Left ventricle myocardium inferior (tissue), 1 donor: ENCODE measurements around the gene UBE3B. TPM values are rescaled to one million over a fixed set of nuclear protein-coding genes. Genes with fewer than 3 reads are reported as not detected.

Experiments used
- DNase-seq: peaks from one replicate; pipeline ENCODE4 v3.0.0-alpha.2; 2020
- H3K27ac ChIP-seq: fragments of 200-600 bp; replicated peaks from 2 replicates; pipeline ENCODE4 v1.8.0; 2021
- H3K27me3 ChIP-seq: fragments of 200-600 bp; 2 replicates; pipeline ENCODE4 v1.8.0; 2021; ENCODE audit warnings: low read depth
- H3K36me3 ChIP-seq: fragments of 200-600 bp; 2 replicates; pipeline ENCODE4 v1.8.0; 2021
- H3K4me1 ChIP-seq: fragments of 200-600 bp; 2 replicates; pipeline ENCODE4 v1.8.0; 2021
- H3K4me3 ChIP-seq: fragments of 200-600 bp; 2 replicates; pipeline ENCODE4 v1.8.0; 2021; ENCODE audit warnings: mild to moderate bottlenecking, moderate library complexity
- H3K9me3 ChIP-seq: fragments of 200-600 bp; replicated peaks from 2 replicates; pipeline ENCODE4 v1.8.0; 2021
- intact Hi-C: fragments of 100-400 bp; cut with micrococcal nuclease; formaldehyde crosslinking; loops from one replicate; pipeline ENCODE4 v1.11.0; 2022
- total RNA-seq: library from RNA; stranded (reverse); fragmentation: NEBNext Ultra II Directional; extraction: Animal tissue kit (Norgen Biotek cat#: 25700); gene quantifications from one replicate; pipeline ENCODE4 v1.2.1, GENCODE V29; 2021
- TF ChIP-seq, protein P1 (sequence below): fragments of 200-600 bp; IDR thresholded peaks from 2 replicates; pipeline ENCODE4 v1.8.0; 2021; ENCODE audit warnings: antibody characterized with exemption, mild to moderate bottlenecking, borderline replicate concordance
- donor health status: DM: no; HTN: yes; CAD: no; lungs with severe emphysema.

Gene UBE3B
- total RNA-seq, 1 donor from 2014 or later, result 56.0 TPM

DNA sequence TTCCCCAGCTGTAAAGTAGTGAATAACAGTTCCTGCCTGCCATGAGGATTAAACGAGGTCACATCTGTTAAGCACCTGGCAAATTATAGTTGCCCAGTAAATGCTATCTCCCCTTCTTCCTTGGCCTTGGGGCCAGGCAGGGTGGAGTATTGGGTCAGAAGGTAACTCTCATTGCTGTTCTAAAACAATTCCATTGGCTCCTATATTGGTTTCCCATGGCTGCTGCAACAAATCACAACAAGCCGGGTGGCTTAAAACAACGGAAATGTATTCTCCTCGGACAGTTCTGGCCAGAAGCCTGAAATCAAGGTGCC is 63.9 kb downstream of the UBE3B start:
- no peak for DNase-seq

GRCh38 chr12:109542014-109542413 is 64.6 kb downstream of the UBE3B start:
- intact Hi-C loops, result no loop called here
- H3K27me3 ChIP-seq, result peaks cover 5% of the 10 kb centered on the region
- no peak overlapping the region for H3K27ac ChIP-seq
- H3K4me3 ChIP-seq, result no peak overlapping the region
- peaks cover 6% of the 10 kb centered on the region for H3K36me3 ChIP-seq
- peaks cover 11% of the 10 kb centered on the region for H3K4me1 ChIP-seq
- TF ChIP-seq, protein P1, sequence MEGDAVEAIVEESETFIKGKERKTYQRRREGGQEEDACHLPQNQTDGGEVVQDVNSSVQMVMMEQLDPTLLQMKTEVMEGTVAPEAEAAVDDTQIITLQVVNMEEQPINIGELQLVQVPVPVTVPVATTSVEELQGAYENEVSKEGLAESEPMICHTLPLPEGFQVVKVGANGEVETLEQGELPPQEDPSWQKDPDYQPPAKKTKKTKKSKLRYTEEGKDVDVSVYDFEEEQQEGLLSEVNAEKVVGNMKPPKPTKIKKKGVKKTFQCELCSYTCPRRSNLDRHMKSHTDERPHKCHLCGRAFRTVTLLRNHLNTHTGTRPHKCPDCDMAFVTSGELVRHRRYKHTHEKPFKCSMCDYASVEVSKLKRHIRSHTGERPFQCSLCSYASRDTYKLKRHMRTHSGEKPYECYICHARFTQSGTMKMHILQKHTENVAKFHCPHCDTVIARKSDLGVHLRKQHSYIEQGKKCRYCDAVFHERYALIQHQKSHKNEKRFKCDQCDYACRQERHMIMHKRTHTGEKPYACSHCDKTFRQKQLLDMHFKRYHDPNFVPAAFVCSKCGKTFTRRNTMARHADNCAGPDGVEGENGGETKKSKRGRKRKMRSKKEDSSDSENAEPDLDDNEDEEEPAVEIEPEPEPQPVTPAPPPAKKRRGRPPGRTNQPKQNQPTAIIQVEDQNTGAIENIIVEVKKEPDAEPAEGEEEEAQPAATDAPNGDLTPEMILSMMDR, result no peak
- DNase-seq, result no peak
- no peaks in the 10 kb centered on the region for H3K9me3 ChIP-seq

More for the DNA sequence above, 63.9 kb downstream of the UBE3B start:
- H3K4me3 ChIP-seq, result no peak overlapping the region
- H3K4me1 ChIP-seq, result peaks cover 11% of the 10 kb centered on the region
- TF ChIP-seq, protein P1, result no peak
- H3K27ac ChIP-seq, result no peak overlapping the region
- H3K27me3 ChIP-seq, result peaks cover 2% of the 10 kb centered on the region
- intact Hi-C loops, result no loop called here
- H3K36me3 ChIP-seq, result peaks cover 7% of the 10 kb centered on the region
- H3K9me3 ChIP-seq, result no peaks in the 10 kb centered on the region

DNA sequence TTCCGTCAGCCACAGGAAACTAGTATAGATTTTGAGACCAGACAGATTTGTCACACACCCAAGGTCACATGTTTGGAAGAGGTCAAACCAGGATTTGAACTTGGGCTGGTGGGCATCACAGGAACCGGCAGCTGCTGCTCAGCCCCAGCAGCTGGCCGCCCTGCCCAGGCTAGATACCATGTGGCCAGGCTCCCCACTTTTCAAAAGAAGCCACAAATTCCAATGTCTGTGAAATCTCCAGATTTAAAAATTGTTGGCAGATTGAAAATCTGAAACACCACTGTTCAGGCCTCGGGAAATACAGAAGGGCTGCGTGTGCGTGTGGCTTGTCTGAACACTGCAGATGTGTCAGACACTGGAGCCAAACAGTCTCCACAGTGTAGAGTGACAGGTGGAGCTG is 65.4 kb downstream of the UBE3B start:
- H3K4me1 ChIP-seq, result peaks cover 11% of the 10 kb centered on the region
- no peak for DNase-seq
- intact Hi-C loops, result no loop called here
- H3K27me3 ChIP-seq, result peaks cover 14% of the 10 kb centered on the region
- H3K4me3 ChIP-seq, result no peak overlapping the region
- no peaks in the 10 kb centered on the region for H3K9me3 ChIP-seq
- H3K27ac ChIP-seq, result no peak overlapping the region
- no peaks in the 10 kb centered on the region for H3K36me3 ChIP-seq
- TF ChIP-seq, protein P1, result no peak

GRCh38 chr12:109544955-109545531 is 67.6 kb downstream of the UBE3B start:
- H3K27me3 ChIP-seq, result peaks cover 32% of the 10 kb centered on the region
- intact Hi-C loops, result no loop called here
- no peak for DNase-seq
- H3K4me3 ChIP-seq, result no peak overlapping the region
- no peak overlapping the region for H3K27ac ChIP-seq
- no peaks in the 10 kb centered on the region for H3K9me3 ChIP-seq
- TF ChIP-seq, protein P1, result no peak
- no peaks in the 10 kb centered on the region for H3K36me3 ChIP-seq
- peaks cover 11% of the 10 kb centered on the region for H3K4me1 ChIP-seq

GRCh38 chr12:109545826-109546225 is 68.4 kb downstream of the UBE3B start:
- Histone ChIP-seq H3K27me3 (peaks cover 37% of the 10 kb centered on the region), H3K4me1 (peaks cover 11% of the 10 kb centered on the region), H3K4me3 (no peak overlapping the region), H3K9me3 (no peaks in the 10 kb centered on the region), H3K36me3 (no peaks in the 10 kb centered on the region), H3K27ac (no peak overlapping the region)
- DNase-seq, result no peak
- intact Hi-C loops, result no loop called here
- TF ChIP-seq, protein P1, result no peak

DNA sequence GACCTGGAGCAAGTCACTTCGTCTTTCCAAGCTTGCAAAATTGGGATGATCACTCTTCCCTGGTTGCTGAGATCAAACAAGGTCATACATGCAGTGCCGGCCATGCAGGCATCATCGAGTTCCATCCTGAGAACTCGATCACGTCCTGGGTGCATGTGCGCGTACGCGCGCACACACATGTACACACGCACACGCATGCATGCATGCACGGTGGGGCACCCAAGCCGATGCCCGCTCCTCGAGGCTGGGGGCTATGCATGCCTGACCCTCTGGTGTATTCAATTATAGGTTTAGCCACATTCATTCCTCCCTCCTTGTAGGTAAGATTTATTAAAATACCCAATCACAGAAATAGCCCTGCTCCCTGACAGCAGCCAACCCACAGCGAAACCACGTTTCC is 69.9 kb downstream of the UBE3B start:
- Histone ChIP-seq H3K27me3 (peaks cover 37% of the 10 kb centered on the region), H3K36me3 (no peaks in the 10 kb centered on the region), H3K4me3 (no peak overlapping the region), H3K4me1 (peaks cover 11% of the 10 kb centered on the region), H3K27ac (no peak overlapping the region), H3K9me3 (no peaks in the 10 kb centered on the region)
- intact Hi-C loops, result no loop called here
- TF ChIP-seq, protein P1, result no peak
- DNase-seq, result no peak
